GM10266 (cell line): ENCODE data around the gene TBL2.
"Not testable (repeated sequence)": the region's sequence is repeated elsewhere in the genome, so short reads cannot be mapped to it uniquely, and the experiment has no call there.

Experiments
- DNase-seq: peaks from one replicate; pipeline ENCODE4 v3.0.0; 2012; ENCODE audit errors: extremely low spot score
- TF ChIP-seq, protein P1 (sequence below): IDR thresholded peaks from 2 replicates; pipeline ENCODE4 v1.5.1; 2012; ENCODE audit warnings: mild to moderate bottlenecking, low read depth; ENCODE audit not compliant: control insufficient read depth, insufficient read depth; ENCODE audit errors: missing control alignments

Gene TBL2

DNA sequence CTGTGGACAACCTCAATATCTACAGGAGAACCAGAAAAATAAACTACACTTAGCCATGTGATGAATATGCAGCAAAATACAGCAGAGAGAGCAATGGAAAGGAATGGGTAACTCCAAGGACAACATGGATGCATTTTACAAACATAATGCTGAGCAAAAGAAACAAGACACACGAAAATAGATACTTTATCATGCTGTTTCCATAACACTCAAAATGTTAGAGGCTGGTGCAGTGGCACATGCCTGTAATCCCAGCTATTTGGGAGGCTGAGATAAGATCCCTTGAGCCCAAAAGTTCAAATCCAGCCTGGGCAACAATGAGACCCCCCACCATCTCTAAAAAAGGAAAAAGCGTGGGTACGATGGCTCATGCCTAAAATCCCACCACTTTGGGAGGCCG, 29.2 kb downstream of the TBL2 start:
- DNase-seq = no peak
- TF ChIP-seq, protein P1, sequence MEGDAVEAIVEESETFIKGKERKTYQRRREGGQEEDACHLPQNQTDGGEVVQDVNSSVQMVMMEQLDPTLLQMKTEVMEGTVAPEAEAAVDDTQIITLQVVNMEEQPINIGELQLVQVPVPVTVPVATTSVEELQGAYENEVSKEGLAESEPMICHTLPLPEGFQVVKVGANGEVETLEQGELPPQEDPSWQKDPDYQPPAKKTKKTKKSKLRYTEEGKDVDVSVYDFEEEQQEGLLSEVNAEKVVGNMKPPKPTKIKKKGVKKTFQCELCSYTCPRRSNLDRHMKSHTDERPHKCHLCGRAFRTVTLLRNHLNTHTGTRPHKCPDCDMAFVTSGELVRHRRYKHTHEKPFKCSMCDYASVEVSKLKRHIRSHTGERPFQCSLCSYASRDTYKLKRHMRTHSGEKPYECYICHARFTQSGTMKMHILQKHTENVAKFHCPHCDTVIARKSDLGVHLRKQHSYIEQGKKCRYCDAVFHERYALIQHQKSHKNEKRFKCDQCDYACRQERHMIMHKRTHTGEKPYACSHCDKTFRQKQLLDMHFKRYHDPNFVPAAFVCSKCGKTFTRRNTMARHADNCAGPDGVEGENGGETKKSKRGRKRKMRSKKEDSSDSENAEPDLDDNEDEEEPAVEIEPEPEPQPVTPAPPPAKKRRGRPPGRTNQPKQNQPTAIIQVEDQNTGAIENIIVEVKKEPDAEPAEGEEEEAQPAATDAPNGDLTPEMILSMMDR = no peak

DNA sequence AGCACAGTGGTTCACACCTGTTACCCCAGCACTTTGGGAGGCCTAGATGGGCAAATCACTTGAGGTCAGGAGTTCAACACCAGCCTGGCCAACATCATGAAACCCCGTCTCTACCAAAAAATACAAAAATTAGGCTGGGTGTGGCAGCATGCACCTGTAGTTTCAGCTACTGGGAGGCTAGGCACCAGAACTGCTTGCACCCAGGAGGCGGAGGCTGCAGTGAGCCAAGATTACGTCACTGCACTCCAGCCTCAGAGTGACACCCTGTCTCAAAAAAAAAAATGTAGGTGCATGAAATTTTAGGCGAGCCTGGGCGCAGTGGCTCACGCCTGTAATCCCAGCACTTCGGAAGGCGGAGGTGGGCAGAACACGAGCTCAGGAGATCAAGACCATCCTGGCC, 30.5 kb downstream of the TBL2 start:
- TF ChIP-seq, protein P1 = no peak
- no peak for DNase-seq

DNA sequence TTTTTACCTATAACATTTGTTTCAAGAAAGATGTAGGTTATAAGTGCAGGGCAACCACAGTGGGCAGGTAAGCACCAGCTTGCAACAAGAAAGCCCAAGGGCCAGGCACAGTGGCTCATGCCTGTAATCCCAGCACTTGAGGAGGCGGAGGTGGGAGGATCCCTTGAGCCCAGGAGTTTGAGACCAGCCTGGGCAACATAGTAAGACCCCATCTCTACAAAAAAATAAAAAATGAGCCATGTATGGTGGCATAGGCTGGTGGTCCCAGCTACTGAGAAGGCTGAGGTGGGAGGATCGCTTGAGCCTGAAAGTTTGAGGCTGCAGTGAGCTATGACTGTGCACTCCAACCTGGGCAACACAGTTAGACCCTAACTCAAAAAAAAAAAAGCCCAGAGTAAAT, 33.7 kb downstream of the TBL2 start:
- no peak for DNase-seq
- TF ChIP-seq, protein P1 = no peak

DNA sequence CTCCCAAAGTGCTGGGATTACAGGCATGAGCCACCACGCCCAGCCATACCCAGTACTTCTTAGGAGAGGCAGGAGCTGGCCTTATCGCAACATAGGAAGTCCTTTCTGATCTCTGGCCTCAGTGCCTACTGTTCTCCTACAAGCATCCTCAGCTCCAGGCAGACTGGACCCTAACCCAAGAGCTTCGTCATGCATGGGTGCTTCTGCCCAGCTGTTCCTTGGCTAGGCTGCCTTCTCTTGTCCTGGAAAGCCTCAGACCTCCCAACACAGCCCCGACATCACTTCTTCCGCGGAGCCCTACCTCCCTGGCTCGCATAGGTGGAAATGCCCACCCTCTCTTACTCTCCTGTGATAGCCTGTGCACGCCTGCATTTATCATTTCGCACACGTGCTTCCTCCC, 36.7 kb downstream of the TBL2 start:
- TF ChIP-seq, protein P1 = no peak
- no peak for DNase-seq

DNA sequence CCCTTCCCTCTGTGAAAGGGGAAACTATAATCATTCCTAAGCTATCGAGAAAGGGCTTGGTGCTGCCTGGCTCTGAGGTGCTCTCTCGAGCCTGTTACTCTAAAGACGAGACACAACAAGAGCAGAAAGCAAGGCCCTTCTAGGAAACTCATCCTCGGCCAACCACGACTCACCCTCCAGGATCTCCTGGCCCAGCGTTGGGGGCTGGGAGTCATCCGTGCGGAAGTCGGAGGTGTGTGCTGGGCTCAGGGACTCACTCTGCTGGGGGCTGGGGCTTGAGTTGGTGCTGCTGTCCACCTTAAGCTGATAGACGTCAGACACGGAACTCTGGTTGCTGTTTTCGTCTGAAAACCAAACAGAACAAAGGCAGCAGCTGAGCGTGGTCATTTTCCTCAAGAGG, 38.7 kb downstream of the TBL2 start:
- no peak for DNase-seq
- TF ChIP-seq, protein P1 = no peak

DNA sequence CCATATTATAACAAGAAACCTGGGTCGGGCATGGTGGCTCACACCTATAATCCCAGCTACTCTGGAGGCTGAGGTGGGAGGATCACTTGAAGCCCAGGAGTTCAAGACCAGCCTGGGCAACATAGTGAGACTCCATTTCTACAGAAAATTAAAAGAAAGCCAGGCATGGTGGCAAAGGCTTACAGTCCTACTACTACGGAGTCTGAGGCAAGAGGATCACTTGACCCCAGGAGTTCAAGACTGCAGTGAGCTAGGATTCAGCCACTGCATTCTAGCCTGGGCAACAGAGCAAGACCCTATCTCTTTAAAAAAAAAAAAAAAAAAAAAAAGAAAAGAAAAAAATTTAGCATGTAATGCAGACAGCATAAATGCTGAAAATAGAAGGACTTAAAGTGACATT, 39.9 kb downstream of the TBL2 start:
- DNase-seq = not testable (repeated sequence)

DNA sequence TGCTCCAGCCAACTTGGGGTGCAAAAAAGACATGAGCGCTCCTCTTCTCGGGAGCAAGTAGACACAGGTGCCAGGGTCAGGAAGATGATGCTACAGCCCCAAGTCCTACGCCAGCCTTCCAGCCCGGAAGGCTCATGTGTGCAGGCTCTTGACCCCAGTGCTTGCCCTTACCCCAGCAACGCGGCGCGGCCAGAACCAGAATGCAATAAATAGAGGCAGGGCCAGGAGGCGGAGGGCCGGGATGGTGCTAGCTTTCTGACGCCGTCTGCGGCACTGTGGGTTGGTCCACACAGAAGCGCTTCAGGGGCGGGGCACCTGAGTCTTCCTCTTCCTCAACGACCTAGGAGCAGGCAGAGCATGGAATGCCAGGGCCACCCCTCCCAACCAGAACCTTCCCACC, 41.3 kb downstream of the TBL2 start:
- DNase-seq = no peak
- TF ChIP-seq, protein P1 = no peak

DNA sequence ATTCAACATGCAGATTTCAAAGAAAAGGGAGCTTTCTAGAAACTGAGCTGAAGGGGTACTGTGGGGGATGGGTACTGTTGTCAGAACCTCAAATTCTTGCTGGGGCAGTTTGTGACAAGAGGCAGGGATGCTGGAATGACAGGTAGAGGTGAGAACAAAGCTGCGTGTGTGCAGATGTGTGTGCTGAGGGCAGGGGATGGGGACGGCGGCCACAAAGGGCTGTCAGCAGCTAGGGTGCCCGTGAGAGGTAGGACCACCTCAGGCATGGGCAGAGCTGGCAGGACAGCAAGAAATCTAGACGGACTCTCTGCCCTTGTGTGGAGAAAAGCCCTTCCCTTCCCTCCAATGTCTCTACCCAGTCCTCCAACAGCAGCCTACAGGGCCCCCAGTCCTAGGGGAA, 41.9 kb downstream of the TBL2 start:
- TF ChIP-seq, protein P1 = no peak
- DNase-seq = no peak

DNA sequence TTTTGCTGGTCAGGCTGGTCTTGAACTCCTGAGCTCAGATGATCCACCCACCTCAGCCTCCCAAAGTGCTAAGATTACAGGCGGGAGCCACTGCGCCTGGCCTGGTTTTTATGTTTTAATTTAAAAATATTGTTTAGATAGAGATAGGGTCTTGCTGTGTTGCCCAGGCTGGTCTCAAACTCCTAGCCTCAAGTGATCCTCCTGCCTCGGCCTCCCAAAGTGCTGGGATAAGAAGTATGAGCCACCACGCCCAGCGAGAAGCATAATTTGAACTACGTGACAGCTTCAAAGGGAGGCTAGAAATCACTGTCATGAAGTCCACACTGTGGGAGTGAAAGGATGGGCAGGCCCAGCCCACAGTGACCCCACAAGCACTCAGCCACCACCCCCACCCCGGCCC, 42.5 kb downstream of the TBL2 start:
- not testable (repeated sequence) for DNase-seq
